ENCODE data around the gene TOP2B. TPM values are rescaled to one million over a fixed set of nuclear protein-coding genes. Genes with fewer than 3 reads are reported as not detected.

The TOP2B gene
- total RNA-seq, 6 experiments from 2014 or later: 26.3 to 42.3 (median 33.5) TPM

GRCh38 chr3:25707268-25707926 is 42.7 kb upstream of the TOP2B start:
- intact Hi-C loops (cut with DNase I): no loop called here
- H3K27ac ChIP-seq: no peak overlapping the region
- ATAC-seq: no peak
- H3K27me3 ChIP-seq: no peaks in the 10 kb centered on the region
- no peaks in the 10 kb centered on the region for H3K36me3 ChIP-seq
- no peaks in the 10 kb centered on the region for H3K4me1 ChIP-seq
- no peaks in the 10 kb centered on the region for H3K9me3 ChIP-seq
- WGBS (ENCODE audit: insufficient coverage, low coverage, low lambda C conversion rate, missing lambda C conversion rate): 79% methylated on average over 2 of the region's 2 CpGs
- TF ChIP-seq POLR2A (IDR thresholded peaks at IDR 0.05): no peak
- TF ChIP-seq, protein P1, sequence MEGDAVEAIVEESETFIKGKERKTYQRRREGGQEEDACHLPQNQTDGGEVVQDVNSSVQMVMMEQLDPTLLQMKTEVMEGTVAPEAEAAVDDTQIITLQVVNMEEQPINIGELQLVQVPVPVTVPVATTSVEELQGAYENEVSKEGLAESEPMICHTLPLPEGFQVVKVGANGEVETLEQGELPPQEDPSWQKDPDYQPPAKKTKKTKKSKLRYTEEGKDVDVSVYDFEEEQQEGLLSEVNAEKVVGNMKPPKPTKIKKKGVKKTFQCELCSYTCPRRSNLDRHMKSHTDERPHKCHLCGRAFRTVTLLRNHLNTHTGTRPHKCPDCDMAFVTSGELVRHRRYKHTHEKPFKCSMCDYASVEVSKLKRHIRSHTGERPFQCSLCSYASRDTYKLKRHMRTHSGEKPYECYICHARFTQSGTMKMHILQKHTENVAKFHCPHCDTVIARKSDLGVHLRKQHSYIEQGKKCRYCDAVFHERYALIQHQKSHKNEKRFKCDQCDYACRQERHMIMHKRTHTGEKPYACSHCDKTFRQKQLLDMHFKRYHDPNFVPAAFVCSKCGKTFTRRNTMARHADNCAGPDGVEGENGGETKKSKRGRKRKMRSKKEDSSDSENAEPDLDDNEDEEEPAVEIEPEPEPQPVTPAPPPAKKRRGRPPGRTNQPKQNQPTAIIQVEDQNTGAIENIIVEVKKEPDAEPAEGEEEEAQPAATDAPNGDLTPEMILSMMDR (IDR thresholded peaks at IDR 0.05): no peak
- no peak overlapping the region for H3K4me3 ChIP-seq
- no peak for DNase-seq

DNA sequence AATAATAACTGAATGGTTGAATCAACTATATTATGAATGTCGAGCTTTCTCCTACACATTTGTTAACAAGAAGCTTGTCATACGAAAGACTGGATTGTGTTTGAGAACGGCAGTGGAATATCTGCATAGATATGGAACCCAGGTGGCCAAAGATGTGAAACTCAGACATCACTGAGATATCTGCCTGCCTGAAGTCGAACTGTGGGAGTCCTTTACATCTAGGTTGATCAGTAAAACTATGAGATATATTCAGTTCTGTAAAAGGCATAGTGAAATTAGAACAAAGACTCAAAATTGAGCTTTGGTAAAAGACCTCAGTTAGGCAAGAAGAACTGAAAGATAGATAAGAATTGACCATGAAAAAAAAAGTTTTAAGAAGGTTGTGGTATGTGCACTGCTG is 41.5 kb upstream of the TOP2B start:
- 53% methylated on average over 4 of the region's 4 CpGs for whole genome bisulfite sequencing (ENCODE audit: insufficient coverage, low coverage, low lambda C conversion rate, missing lambda C conversion rate)
- no peak for ATAC-seq
- Histone ChIP-seq H3K4me1 (no peaks in the 10 kb centered on the region), H3K36me3 (no peaks in the 10 kb centered on the region), H3K27me3 (no peaks in the 10 kb centered on the region), H3K9me3 (no peaks in the 10 kb centered on the region), H3K27ac (no peak overlapping the region), H3K4me3 (no peak overlapping the region)
- TF ChIP-seq, protein P1 (IDR thresholded peaks at IDR 0.05): no peak
- TF ChIP-seq POLR2A (IDR thresholded peaks at IDR 0.05): no peak
- intact Hi-C loops (cut with DNase I): no loop called here
- no peak for DNase-seq

GRCh38 chr3:25697553-25697952 is 32.8 kb upstream of the TOP2B start:
- 25% methylated on average over 1 of the region's 1 CpG for WGBS (ENCODE audit: insufficient coverage, low coverage, low lambda C conversion rate, missing lambda C conversion rate)

GRCh38 chr3:25695731-25696420 is 31.2 kb upstream of the TOP2B start:
- DNase-seq (peak in 1 of 3 donors; percentile 23), ATAC-seq (peak in 1 of 4 donors; percentile 42)
- H3K36me3 ChIP-seq: no peaks in the 10 kb centered on the region
- no peak overlapping the region for H3K27ac ChIP-seq
- no peaks in the 10 kb centered on the region for H3K9me3 ChIP-seq
- intact Hi-C loops (cut with DNase I): no loop called here
- WGBS (ENCODE audit: insufficient coverage, low coverage, low lambda C conversion rate, missing lambda C conversion rate): 48% methylated on average over 4 of the region's 4 CpGs
- H3K4me3 ChIP-seq: no peak overlapping the region
- no peaks in the 10 kb centered on the region for H3K27me3 ChIP-seq
- no peaks in the 10 kb centered on the region for H3K4me1 ChIP-seq
- TF ChIP-seq POLR2A (IDR thresholded peaks at IDR 0.05): no peak
- TF ChIP-seq, protein P1 (IDR thresholded peaks at IDR 0.05): no peak

More at GRCh38 chr3:25697553-25697952, 32.8 kb upstream of the TOP2B start:
- TF ChIP-seq, protein P1 (IDR thresholded peaks at IDR 0.05): no peak
- TF ChIP-seq POLR2A (IDR thresholded peaks at IDR 0.05): no peak
- Histone ChIP-seq H3K27me3 (no peaks in the 10 kb centered on the region), H3K4me3 (no peak overlapping the region), H3K36me3 (no peaks in the 10 kb centered on the region), H3K4me1 (no peaks in the 10 kb centered on the region), H3K27ac (no peak overlapping the region), H3K9me3 (no peaks in the 10 kb centered on the region)
- no peak for DNase-seq
- intact Hi-C loops (cut with DNase I): no loop called here
- ATAC-seq: no peak
